Lung (tissue), 12 donors: Measurements from ENCODE around the gene HOXD9. TPM values are rescaled to one million over a fixed set of nuclear protein-coding genes. Genes with fewer than 3 reads are reported as not detected.

Experiments used
- ATAC-seq: fragments of 200-7000 bp; cut with Tn5 transposase; one replicate; pipeline ENCODE4 v1.9.1; 2020; ENCODE audit warnings: moderate number of reproducible peaks; ENCODE audit not compliant: insufficient read depth, low FRiP score
- DNase-seq, 3 donors: peaks; one replicate each; pipeline ENCODE4 v3.0.0-alpha.2; 2013 to 2017
- H3K27ac ChIP-seq, 2 donors: one replicate each; pipeline ENCODE4 v1.5.1; 2013; ENCODE audit warnings: mild to moderate bottlenecking in 2 of 2, moderate library complexity in 2 of 2, control low read depth in 1 of 2, inconsistent platforms in 1 of 2, low read depth in 1 of 2, low read length in 1 of 2
- H3K27me3 ChIP-seq, 3 donors: one replicate each; pipeline ENCODE4 v1.5.1; 2013; ENCODE audit warnings: low read length in 2 of 3; ENCODE audit not compliant: control insufficient read depth in 3 of 3, insufficient read depth in 3 of 3
- H3K36me3 ChIP-seq, 4 donors: one replicate each; pipeline ENCODE4 v1.5.1; 2013; ENCODE audit warnings: low read length in 4 of 4, mild to moderate bottlenecking in 1 of 4, moderate library complexity in 1 of 4; ENCODE audit not compliant: control insufficient read depth in 4 of 4, insufficient read depth in 4 of 4
- H3K4me1 ChIP-seq, 5 donors: one replicate each; pipeline ENCODE4 v1.5.1; 2013; ENCODE audit warnings: low read length in 5 of 5, mild to moderate bottlenecking in 2 of 5, moderate library complexity in 1 of 5; ENCODE audit not compliant: control insufficient read depth in 5 of 5, insufficient read depth in 5 of 5
- H3K4me3 ChIP-seq: one replicate; pipeline ENCODE4 v1.5.1; 2013; ENCODE audit warnings: mild to moderate bottlenecking, control low read depth, moderate library complexity
- H3K9ac ChIP-seq, 2 donors: one replicate each; pipeline ENCODE4 v1.5.1; 2013; ENCODE audit warnings: low read length in 2 of 2, control low read depth in 1 of 2; ENCODE audit not compliant: insufficient read depth in 1 of 2
- H3K9me3 ChIP-seq, 4 donors: one replicate each; pipeline ENCODE4 v1.5.1; 2013; ENCODE audit warnings: low read length in 3 of 4, mild to moderate bottlenecking in 1 of 4, moderate library complexity in 1 of 4; ENCODE audit not compliant: control insufficient read depth in 4 of 4, insufficient read depth in 3 of 4
- WGBS, 2 donors: extraction: QIAGEN DNeasy Blood & Tissue Kit; methylation state at CpG; one replicate each; pipeline ENCODE4 v1.1.7; 2013; 5-methylcytosine and 5-hydroxymethylcytosine counted together
- polyA plus RNA-seq, 2 donors: library from polyadenylated mRNA; stranded (reverse); fragments of 200-250 nt; gene quantifications; one replicate each; pipeline ENCODE4 v1.2.1, GENCODE V29; 2013
- total RNA-seq, 2 donors: library from RNA; depleted of rRNA in 1 of 2; stranded (reverse); fragments of >200 nt in 1 of 2; gene quantifications; one replicate each; pipeline ENCODE4 v1.2.1, GENCODE V29; 2014 to 2021
- TF ChIP-seq, protein P1 (sequence below): IDR thresholded peaks from 2 replicates; pipeline ENCODE4 v1.5.1; 2012; ENCODE audit warnings: mild to moderate bottlenecking; ENCODE audit errors: control extremely low read depth, extremely low read depth
- donor health status: control.
- donor health status: control.
- donor health status: Bipolar disorder and iron deficiency.
- donor health status: healthy.
- donor health status: DM: yes; HTN: yes; CAD: no.

Gene HOXD9
- total and polyA plus RNA-seq, 4 donors = 0.29 to 0.80 (median 0.51) TPM

DNA sequence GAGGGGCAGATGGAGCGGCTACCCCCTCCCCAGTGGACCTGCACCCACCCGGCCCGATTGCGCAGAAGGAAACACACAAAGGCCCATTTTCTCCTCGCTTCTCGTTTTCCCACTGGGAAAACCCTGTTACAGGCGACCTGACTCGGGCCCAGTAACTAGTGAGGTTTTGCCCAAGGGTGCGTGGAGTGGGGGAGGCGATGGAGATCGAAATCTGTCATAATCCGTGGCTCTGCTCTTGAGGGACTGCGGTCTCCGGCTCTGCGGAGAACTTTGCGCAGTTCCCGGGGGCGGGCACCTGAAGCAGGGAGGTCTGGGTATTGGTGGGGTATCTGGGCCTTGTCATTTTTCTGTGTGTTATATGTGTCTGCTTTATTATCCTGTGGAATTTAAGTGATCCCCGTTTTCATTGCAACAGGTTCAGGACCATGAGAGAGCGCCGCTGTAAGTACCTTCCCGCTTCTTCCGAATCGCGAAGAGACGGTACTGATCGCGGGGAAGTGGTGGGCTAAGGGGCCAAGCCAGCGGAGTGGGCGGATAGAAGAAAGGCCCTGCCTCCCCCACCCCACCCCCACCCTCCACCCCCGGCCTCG is 24.8 kb downstream of the HOXD9 start:
- no peak for DNase-seq
- Histone ChIP-seq H3K9ac (no peak overlapping the region), H3K4me3 (no peak overlapping the region), H3K27ac (no peak overlapping the region), H3K36me3 (no peaks in the 10 kb centered on the region), H3K4me1 (peaks cover 0 to 6% (median 0%) of the 10 kb centered on the region in 5 donors), H3K9me3 (peaks cover 0 to 7% (median 0%) of the 10 kb centered on the region in 4 donors), H3K27me3 (peaks cover 23 to 95% (median 88%) of the 10 kb centered on the region in 3 donors)
- no peak for ATAC-seq
- WGBS, 2 donors = 14 to 18% methylated on average over 30 to 32 of the region's 32 CpGs
- TF ChIP-seq, protein P1, sequence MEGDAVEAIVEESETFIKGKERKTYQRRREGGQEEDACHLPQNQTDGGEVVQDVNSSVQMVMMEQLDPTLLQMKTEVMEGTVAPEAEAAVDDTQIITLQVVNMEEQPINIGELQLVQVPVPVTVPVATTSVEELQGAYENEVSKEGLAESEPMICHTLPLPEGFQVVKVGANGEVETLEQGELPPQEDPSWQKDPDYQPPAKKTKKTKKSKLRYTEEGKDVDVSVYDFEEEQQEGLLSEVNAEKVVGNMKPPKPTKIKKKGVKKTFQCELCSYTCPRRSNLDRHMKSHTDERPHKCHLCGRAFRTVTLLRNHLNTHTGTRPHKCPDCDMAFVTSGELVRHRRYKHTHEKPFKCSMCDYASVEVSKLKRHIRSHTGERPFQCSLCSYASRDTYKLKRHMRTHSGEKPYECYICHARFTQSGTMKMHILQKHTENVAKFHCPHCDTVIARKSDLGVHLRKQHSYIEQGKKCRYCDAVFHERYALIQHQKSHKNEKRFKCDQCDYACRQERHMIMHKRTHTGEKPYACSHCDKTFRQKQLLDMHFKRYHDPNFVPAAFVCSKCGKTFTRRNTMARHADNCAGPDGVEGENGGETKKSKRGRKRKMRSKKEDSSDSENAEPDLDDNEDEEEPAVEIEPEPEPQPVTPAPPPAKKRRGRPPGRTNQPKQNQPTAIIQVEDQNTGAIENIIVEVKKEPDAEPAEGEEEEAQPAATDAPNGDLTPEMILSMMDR = no peak

DNA sequence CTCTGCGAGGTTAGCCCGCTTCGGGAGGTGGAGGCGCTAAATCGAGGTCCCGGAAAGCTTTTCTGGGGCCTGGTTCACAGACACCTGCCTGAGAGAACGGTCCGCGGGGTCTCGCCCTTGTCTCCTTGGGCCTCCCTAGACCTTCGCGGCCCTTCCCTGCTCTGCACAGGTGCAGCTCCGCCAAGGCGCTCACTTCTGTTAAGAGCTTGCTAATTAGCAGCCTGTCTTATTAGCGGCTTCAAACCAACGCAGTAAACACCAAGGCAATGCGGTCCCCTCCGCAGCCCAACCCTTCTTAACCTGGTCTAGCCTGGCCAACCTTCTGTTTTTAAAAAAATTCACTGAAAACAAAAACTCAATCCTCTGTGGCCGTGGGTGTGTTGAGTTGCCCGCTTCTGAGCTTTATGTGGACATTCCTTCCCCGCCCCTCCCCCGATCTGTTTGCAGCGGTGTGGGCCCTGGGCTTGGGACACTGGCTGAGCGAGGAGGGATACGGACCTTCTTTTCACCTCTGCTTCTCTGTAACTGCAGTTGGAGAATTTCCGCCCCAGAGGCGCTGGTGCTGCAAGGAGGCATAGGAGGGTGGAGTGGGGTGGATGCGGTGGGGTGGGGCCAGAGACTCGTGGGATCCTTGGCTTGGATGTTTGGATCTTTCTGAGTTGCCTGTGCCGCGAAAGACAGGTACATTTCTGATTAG is 25.4 kb downstream of the HOXD9 start:
- Histone ChIP-seq H3K4me3 (no peak overlapping the region), H3K4me1 (peaks cover 0 to 7% (median 0%) of the 10 kb centered on the region in 5 donors), H3K36me3 (no peaks in the 10 kb centered on the region), H3K27me3 (peaks cover 29 to 95% (median 89%) of the 10 kb centered on the region in 3 donors), H3K27ac (no peak overlapping the region), H3K9me3 (peaks cover 0 to 10% (median 0%) of the 10 kb centered on the region in 4 donors), H3K9ac (no peak overlapping the region)
- peak in 1 of 3 donors; percentile 10 for DNase-seq
- TF ChIP-seq, protein P1 = no peak
- no peak for ATAC-seq
- 10 to 14% methylated on average over 27 to 31 of the region's 31 CpGs for WGBS, 2 donors

DNA sequence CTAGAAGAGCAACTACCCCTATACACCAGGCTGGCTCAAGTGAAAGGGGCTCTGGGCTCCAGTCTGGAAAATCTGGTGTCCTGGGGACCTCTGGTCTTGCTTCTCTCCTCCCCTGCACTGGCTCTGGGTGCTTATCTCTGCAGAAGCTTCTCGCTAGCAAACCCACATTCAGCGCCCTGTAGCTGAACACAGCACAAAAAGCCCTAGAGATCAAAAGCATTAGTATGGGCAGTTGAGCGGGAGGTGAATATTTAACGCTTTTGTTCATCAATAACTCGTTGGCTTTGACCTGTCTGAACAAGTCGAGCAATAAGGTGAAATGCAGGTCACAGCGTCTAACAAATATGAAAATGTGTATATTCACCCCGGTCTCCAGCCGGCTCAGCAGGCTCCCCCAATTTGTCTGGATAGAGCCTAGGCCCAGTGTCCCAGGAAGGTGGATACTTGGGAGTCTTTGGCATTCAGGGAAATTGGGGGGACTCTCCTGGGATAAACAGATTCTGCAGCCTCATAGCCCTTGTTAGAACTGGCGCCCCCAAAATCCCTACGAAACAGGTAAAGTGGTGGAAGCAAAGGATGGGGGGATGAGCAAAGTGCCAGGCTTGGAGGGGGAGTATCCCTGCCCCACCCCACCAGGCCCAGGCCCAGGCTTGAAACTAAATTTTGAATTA is 26.4 kb downstream of the HOXD9 start:
- H3K27ac ChIP-seq = no peak overlapping the region
- TF ChIP-seq, protein P1 = no peak
- H3K4me3 ChIP-seq = no peak overlapping the region
- peaks cover 32 to 95% (median 89%) of the 10 kb centered on the region in 3 donors for H3K27me3 ChIP-seq
- peaks cover 0 to 7% (median 0%) of the 10 kb centered on the region in 5 donors for H3K4me1 ChIP-seq
- peaks cover 0 to 10% (median 0%) of the 10 kb centered on the region in 4 donors for H3K9me3 ChIP-seq
- H3K36me3 ChIP-seq = no peaks in the 10 kb centered on the region
- WGBS, 2 donors = 29% methylated on average over 11 of the region's 11 CpGs
- ATAC-seq (no peak), DNase-seq (peak in 1 of 3 donors; percentile 1)
- H3K9ac ChIP-seq = no peak overlapping the region
